GM19468 (cell line): ENCODE results near the gene LYPD5.

Experiments used
- ATAC-seq: cut with Tn5 transposase; IDR thresholded peaks from one replicate; pipeline ENCODE4 v1.9.1; 2021; ENCODE audit warnings: mild to moderate bottlenecking, moderate library complexity, moderate number of reproducible peaks; ENCODE audit not compliant: unreplicated experiment; ENCODE audit errors: extremely low read depth

The LYPD5 gene

GRCh38 chr19:43755256-43755801 is 46.9 kb downstream of the LYPD5 start:
- ATAC-seq = no peak

GRCh38 chr19:43754503-43755255 is 47.6 kb downstream of the LYPD5 start, which contains the start of gene SMG9:
TSS of gene SMG9 (minus strand) at chr19:43754962. CDS start at chr19:43750741, 4,221 bp downstream.
- peak; percentile 36 for ATAC-seq

- ATAC-seq = peak; percentile 15
Measured at GRCh38 chr19:43754253-43754502, 48.1 kb downstream of the LYPD5 start.

- no peak for ATAC-seq
Measured at GRCh38 chr19:43752287-43752875, 49.9 kb downstream of the LYPD5 start.

GRCh38 chr19:43751466-43752220 is 50.6 kb downstream of the LYPD5 start:
- ATAC-seq = no peak

- no peak for ATAC-seq
Measured at GRCh38 chr19:43749898-43750297, 52.3 kb downstream of the LYPD5 start.

GRCh38 chr19:43749152-43749551 is 53.1 kb downstream of the LYPD5 start:
- no peak for ATAC-seq

GRCh38 chr19:43748685-43749084 is 53.6 kb downstream of the LYPD5 start:
- ATAC-seq = no peak

- no peak for ATAC-seq
Measured at GRCh38 chr19:43748205-43748594, 54.0 kb downstream of the LYPD5 start.

GRCh38 chr19:43747557-43748204 is 54.6 kb downstream of the LYPD5 start:
- ATAC-seq = no peak
